Measurements from ENCODE around the gene IL34.

GRCh38 chr16:70678121-70678897 lies 31.9 kb downstream of the IL34 start:
- TF ChIP-seq EZH2 (IDR thresholded peaks at IDR 0.05) (no peak), POLR2AphosphoS5 (IDR thresholded peaks at IDR 0.05; ENCODE audit: borderline replicate concordance, low read depth, low read length) (no peak), FOXP2 (optimal IDR thresholded peaks at IDR 0.05; ENCODE audit: control extremely low read depth, extremely low read length, insufficient read depth) (no peak)
